Cardiac fibroblast (primary cell): ENCODE data around the gene FBXO28.

Experiments used
- DNase-seq, 2 donors: peaks; one replicate each; pipeline versions ENCODE4 v3.0.0 to v3.0.0-alpha.2; 2010; ENCODE audit warnings: low read depth in 2 of 2
- H3K4me3 ChIP-seq, 2 donors: replicated peaks in 1 of 2; 1 replicate in 1 of 2; 2 replicates in 1 of 2; pipeline ENCODE4 v1.5.1; 2011; ENCODE audit warnings: low read depth in 2 of 2, low read length in 2 of 2, mild to moderate bottlenecking in 2 of 2, moderate library complexity in 1 of 2
- TF ChIP-seq, protein P1 (sequence below): IDR thresholded peaks from one replicate; pipeline ENCODE4 v1.5.1; 2011; ENCODE audit warnings: low read depth, mild to moderate bottlenecking, low read length, inconsistent platforms

FBXO28 gene

DNA sequence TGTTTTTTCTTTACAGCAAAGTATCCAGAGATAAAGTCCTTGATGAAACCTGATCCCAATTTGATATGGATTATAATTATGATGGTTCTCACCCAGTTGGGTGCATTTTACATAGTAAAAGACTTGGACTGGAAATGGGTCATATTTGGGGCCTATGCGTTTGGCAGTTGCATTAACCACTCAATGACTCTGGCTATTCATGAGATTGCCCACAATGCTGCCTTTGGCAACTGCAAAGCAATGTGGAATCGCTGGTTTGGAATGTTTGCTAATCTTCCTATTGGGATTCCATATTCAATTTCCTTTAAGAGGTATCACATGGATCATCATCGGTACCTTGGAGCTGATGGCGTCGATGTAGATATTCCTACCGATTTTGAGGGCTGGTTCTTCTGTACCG is 75.7 kb downstream of the FBXO28 start:
- TF ChIP-seq, protein P1, sequence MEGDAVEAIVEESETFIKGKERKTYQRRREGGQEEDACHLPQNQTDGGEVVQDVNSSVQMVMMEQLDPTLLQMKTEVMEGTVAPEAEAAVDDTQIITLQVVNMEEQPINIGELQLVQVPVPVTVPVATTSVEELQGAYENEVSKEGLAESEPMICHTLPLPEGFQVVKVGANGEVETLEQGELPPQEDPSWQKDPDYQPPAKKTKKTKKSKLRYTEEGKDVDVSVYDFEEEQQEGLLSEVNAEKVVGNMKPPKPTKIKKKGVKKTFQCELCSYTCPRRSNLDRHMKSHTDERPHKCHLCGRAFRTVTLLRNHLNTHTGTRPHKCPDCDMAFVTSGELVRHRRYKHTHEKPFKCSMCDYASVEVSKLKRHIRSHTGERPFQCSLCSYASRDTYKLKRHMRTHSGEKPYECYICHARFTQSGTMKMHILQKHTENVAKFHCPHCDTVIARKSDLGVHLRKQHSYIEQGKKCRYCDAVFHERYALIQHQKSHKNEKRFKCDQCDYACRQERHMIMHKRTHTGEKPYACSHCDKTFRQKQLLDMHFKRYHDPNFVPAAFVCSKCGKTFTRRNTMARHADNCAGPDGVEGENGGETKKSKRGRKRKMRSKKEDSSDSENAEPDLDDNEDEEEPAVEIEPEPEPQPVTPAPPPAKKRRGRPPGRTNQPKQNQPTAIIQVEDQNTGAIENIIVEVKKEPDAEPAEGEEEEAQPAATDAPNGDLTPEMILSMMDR: no peak
- DNase-seq: no peak
- H3K4me3 ChIP-seq: no peak overlapping the region

DNA sequence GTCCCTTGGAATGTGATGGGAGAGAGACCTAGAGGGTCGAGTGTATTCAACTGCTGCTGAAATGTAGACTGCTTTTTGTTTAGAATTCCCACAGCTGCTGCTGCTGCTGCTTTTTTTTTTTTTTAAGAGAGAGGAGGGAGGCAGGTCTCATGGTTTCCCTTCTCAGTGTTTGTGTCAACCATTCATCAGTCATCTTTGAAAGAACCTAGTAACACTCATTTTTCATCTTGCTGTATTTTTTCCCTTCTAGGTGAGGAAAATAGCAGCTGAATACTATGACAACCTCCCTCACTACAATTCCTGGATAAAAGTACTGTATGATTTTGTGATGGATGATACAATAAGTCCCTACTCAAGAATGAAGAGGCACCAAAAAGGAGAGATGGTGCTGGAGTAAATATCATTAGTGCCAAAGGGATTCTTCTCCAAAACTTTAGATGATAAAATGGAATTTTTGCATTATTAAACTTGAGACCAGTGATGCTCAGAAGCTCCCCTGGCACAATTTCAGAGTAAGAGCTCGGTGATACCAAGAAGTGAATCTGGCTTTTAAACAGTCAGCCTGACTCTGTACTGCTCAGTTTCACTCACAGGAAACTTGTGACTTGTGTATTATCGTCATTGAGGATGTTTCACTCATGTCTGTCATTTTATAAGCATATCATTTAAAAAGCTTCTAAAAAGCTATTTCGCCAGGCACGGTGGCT is 78.3 kb downstream of the FBXO28 start:
- no peak for DNase-seq
- no peak overlapping the region for H3K4me3 ChIP-seq
- TF ChIP-seq, protein P1: no peak

DNA sequence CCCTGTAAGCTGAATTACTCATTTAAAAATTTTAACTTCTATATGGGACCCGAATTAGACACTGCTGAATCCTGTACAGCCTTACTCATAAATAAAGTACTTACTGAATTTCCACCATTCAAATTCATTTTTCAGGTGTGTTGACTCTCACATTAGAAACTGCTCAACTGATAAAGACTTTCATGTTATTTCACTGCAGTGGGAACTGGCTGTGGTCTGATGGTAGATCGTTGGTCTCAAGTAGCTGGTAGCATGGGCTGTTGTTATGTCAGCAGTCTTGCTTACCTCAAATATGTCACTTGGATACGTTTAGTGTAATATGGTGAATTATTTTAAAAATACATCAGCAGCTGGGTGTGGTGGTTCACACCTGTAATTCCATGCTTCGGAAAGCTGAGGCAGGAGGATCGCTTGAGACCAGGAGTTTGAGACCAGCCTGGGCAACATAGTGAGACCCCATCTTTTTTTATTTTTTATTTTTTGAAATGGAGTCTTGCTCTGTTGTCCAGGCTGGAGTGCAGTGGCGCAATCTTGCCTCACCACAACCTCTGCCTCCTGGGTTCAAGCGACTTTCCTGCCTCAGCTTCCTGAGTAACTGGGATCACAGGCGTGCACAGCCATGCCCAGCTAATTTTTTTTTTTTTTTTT is 79.5 kb downstream of the FBXO28 start:
- DNase-seq: no peak
- no peak overlapping the region for H3K4me3 ChIP-seq
- TF ChIP-seq, protein P1: no peak

DNA sequence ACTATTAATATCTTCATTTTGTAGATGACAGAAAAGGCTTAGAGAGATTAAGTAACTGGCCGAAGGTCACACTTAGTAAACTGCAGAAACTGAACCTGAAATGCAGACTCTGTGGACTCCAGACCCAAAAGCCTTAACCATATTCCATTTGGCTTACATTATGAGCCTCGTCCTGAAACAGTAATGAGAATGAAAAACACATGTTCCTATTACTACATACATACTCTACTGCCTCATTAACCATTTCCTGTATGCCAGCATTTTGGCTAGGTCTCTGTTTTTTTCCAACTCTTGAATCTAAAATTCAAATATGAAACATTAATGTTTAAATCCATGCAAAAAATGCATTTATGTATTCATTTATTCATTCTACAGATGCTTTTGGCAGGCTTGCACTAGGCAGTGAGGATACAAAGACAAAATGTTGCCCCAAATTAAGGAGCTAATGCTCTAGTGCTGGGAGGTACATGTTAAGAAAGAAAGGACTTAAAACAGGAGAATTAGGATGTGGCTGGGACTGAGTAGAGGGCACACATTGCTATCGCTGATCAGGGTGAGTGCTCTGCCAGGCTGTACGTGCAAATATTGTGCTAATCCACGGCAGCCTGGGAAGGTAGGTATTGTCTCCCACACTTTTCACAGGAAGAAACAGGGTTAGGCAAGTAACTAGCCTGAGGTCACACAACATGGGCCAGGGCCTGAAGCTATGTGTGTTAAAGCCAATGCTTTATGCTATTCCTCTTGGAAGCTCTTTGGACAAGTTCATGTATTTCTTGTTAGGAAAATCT is 83.1 kb downstream of the FBXO28 start:
- DNase-seq: no peak

DNA sequence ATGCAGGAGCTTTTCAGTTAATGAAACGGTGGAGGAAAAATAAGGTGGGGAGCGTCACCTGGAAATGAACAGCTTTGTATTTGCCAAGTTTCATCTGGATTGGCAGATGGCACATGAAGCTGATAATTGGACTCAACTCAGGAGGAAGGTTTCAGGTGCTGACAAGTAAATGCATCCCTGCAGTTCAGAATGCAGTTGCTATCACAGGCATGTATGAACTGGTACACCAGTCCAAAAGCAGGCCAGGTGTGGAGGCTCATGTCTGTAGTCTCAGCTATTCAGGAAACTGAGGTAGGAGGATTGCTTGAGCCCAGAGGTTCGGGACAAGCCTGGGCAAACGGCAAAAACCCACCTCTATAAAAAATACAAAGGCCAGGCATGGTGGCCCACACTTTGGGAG is 84.7 kb downstream of the FBXO28 start:
- DNase-seq: no peak
- H3K4me3 ChIP-seq: no peak overlapping the region
- TF ChIP-seq, protein P1: no peak

More for the DNA sequence above, 83.1 kb downstream of the FBXO28 start:
- TF ChIP-seq, protein P1: no peak
- H3K4me3 ChIP-seq: no peak overlapping the region

DNA sequence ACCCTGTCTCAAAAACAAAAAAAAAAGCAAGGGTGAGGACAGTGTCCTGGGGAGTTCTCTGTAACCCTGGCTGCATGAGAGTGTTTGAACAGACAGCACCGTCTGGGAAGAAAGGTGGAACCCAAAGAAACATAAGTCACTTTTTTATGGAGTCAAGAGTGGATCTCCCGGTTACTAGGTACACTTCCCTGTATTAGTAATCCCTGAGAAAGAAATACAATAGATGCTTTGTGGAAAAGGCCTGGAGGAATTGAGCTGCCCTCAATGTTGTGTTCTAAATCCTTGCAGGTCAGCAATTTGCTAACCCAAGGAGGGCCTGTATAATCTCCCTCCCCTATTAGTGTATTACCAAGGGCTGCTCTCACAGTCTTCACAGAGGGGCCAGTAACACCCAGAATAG is 85.8 kb downstream of the FBXO28 start:
- TF ChIP-seq, protein P1: no peak
- H3K4me3 ChIP-seq: no peak overlapping the region
- no peak for DNase-seq
